H9 (cell line): ENCODE results near the gene KCNH4. TPM values are rescaled to one million over a fixed set of nuclear protein-coding genes. Genes with fewer than 3 reads are reported as not detected.

Experiments used
- DNase-seq: peaks from one replicate; pipeline ENCODE4 v3.0.0-alpha.2; 2017
- H2AFZ ChIP-seq: one replicate; pipeline ENCODE4 v1.6.1; 2013; ENCODE audit warnings: mild to moderate bottlenecking, low read length, control low read depth, moderate library complexity
- H2AK5ac ChIP-seq: 2 replicates; pipeline ENCODE4 v1.6.1; 2013; ENCODE audit warnings: low read length, control low read depth, mixed read lengths; ENCODE audit not compliant: insufficient read length
- H2BK120ac ChIP-seq: one replicate; pipeline ENCODE4 v1.6.1; 2013; ENCODE audit warnings: low read depth, mild to moderate bottlenecking, low read length, control low read depth, inconsistent platforms; ENCODE audit not compliant: poor library complexity, severe bottlenecking
- H2BK12ac ChIP-seq: 2 replicates; pipeline ENCODE4 v1.6.1; 2013; ENCODE audit warnings: low read length, control low read depth, mixed read lengths, low read depth; ENCODE audit not compliant: insufficient read length
- H2BK15ac ChIP-seq: 2 replicates; pipeline ENCODE4 v1.6.1; 2013; ENCODE audit warnings: low read depth, low read length, control low read depth
- H2BK20ac ChIP-seq: one replicate; pipeline ENCODE4 v1.6.1; 2013; ENCODE audit warnings: low read depth, mild to moderate bottlenecking, low read length, control low read depth, inconsistent platforms; ENCODE audit not compliant: poor library complexity, severe bottlenecking
- H2BK5ac ChIP-seq: 2 replicates; pipeline ENCODE4 v1.6.1; 2013; ENCODE audit warnings: low read length, control low read depth, mixed read lengths; ENCODE audit not compliant: insufficient read length
- H3K14ac ChIP-seq: 2 replicates; pipeline ENCODE4 v1.6.1; 2013; ENCODE audit warnings: low read length, control low read depth; ENCODE audit not compliant: insufficient read depth
- H3K18ac ChIP-seq: 2 replicates; pipeline ENCODE4 v1.6.1; 2013; ENCODE audit warnings: low read depth, mild to moderate bottlenecking, mixed read lengths, low read length, control low read depth; ENCODE audit not compliant: insufficient read length
- H3K23ac ChIP-seq: 2 replicates; pipeline ENCODE4 v1.6.1; 2013; ENCODE audit warnings: low read length, control low read depth, mixed read lengths, low read depth; ENCODE audit not compliant: insufficient read length
- H3K23me2 ChIP-seq: 2 replicates; pipeline ENCODE4 v1.6.1; 2013; ENCODE audit warnings: low read depth, mild to moderate bottlenecking, mixed read lengths, low read length, control low read depth; ENCODE audit not compliant: insufficient read length, poor library complexity, severe bottlenecking
- H3K27ac ChIP-seq: 2 replicates; pipeline ENCODE4 v1.5.1; 2013; ENCODE audit warnings: low read length, control low read depth, mixed read lengths, low read depth; ENCODE audit not compliant: insufficient read length
- H3K27me3 ChIP-seq: 2 replicates; pipeline ENCODE4 v1.6.1; 2013; ENCODE audit warnings: low read length, control low read depth, inconsistent platforms; ENCODE audit not compliant: insufficient read depth
- H3K4ac ChIP-seq: 2 replicates; pipeline ENCODE4 v1.6.1; 2013; ENCODE audit warnings: low read depth, mild to moderate bottlenecking, control low read depth, inconsistent platforms, low read length, moderate library complexity
- H3K4me1 ChIP-seq: 2 replicates; pipeline ENCODE4 v1.6.1; 2013; ENCODE audit warnings: low read length, control low read depth, inconsistent platforms; ENCODE audit not compliant: insufficient read depth
- H3K4me2 ChIP-seq: 2 replicates; pipeline ENCODE4 v1.6.1; 2013; ENCODE audit warnings: low read length, control low read depth, mixed read lengths; ENCODE audit not compliant: insufficient read length, insufficient read depth
- H3K56ac ChIP-seq: 2 replicates; pipeline ENCODE4 v1.6.1; 2013; ENCODE audit warnings: low read depth, mild to moderate bottlenecking, mixed read lengths, low read length, control low read depth; ENCODE audit not compliant: insufficient read length
- H3K79me1 ChIP-seq: 2 replicates; pipeline ENCODE4 v1.6.1; 2013; ENCODE audit warnings: low read depth, mild to moderate bottlenecking, moderate library complexity, low read length, control low read depth, inconsistent platforms; ENCODE audit not compliant: insufficient read depth, poor library complexity, severe bottlenecking
- H3K79me2 ChIP-seq: 2 replicates; pipeline ENCODE4 v1.6.1; 2013; ENCODE audit warnings: low read length, control low read depth, inconsistent platforms; ENCODE audit not compliant: insufficient read depth
- H3K9ac ChIP-seq: 2 replicates; pipeline ENCODE4 v1.6.1; 2013; ENCODE audit warnings: low read length, control low read depth, mixed read lengths; ENCODE audit not compliant: insufficient read length; ENCODE audit errors: extremely low read depth
- H3K9me3 ChIP-seq: one replicate; pipeline ENCODE4 v1.6.1; 2013; ENCODE audit warnings: low read depth, low read length, inconsistent platforms; ENCODE audit not compliant: control insufficient read depth
- H3T11ph ChIP-seq: one replicate; pipeline ENCODE4 v1.6.1; 2013; ENCODE audit warnings: mild to moderate bottlenecking, low read length, control low read depth, inconsistent platforms
- H4K20me1 ChIP-seq: one replicate; pipeline ENCODE4 v1.6.1; 2013; ENCODE audit not compliant: control insufficient read depth, insufficient read length, insufficient read depth
- H4K5ac ChIP-seq: 2 replicates; pipeline ENCODE4 v1.6.1; 2013; ENCODE audit warnings: low read depth, mild to moderate bottlenecking, mixed read lengths, low read length, control low read depth; ENCODE audit not compliant: insufficient read length
- H4K8ac ChIP-seq: replicated peaks from 2 replicates; pipeline ENCODE4 v1.6.1; 2013; ENCODE audit warnings: low read length, control low read depth, mixed read lengths, low read depth; ENCODE audit not compliant: insufficient read length
- H4K91ac ChIP-seq: 2 replicates; pipeline ENCODE4 v1.6.1; 2013; ENCODE audit warnings: low read depth, mild to moderate bottlenecking, moderate library complexity, mixed read lengths, low read length, control low read depth; ENCODE audit not compliant: insufficient read length
- H3K27ac Mint-ChIP-seq, 3 experiments: 2 replicates in 2 of 3; 3 replicates in 1 of 3; pipeline ENCODE4 v1.8.0; 2020 to 2021; ENCODE audit warnings: mixed read lengths in 3 of 3, mild to moderate bottlenecking in 1 of 3, moderate library complexity in 1 of 3
- H3K27me3 Mint-ChIP-seq: 2 replicates; pipeline ENCODE4 v1.8.0; 2021; ENCODE audit warnings: low read depth, mild to moderate bottlenecking, moderate library complexity, mixed read lengths
- H3K36me3 Mint-ChIP-seq, 3 experiments: 2 replicates in 2 of 3; 3 replicates in 1 of 3; pipeline ENCODE4 v1.8.0; 2020 to 2021; ENCODE audit warnings: low read depth in 3 of 3, mixed read lengths in 3 of 3; ENCODE audit not compliant: insufficient read depth in 1 of 3
- H3K4me1 Mint-ChIP-seq, 2 experiments: 2 replicates each; pipeline ENCODE4 v1.8.0; 2020; ENCODE audit warnings: mixed read lengths in 2 of 2
- H3K4me3 Mint-ChIP-seq, 2 experiments: 2 replicates in 1 of 2; 3 replicates in 1 of 2; pipeline ENCODE4 v1.8.0; 2020 to 2021; ENCODE audit warnings: mild to moderate bottlenecking in 2 of 2, mixed read lengths in 2 of 2, moderate library complexity in 1 of 2
- H3K9me3 Mint-ChIP-seq, 2 experiments: 2 replicates in 1 of 2; 3 replicates in 1 of 2; pipeline ENCODE4 v1.8.0; 2020; ENCODE audit warnings: mild to moderate bottlenecking in 2 of 2, mixed read lengths in 2 of 2, moderate library complexity in 1 of 2
- WGBS: extraction: QIAGEN DNeasy Blood & Tissue Kit; methylation state at CpG from one replicate; pipeline ENCODE4 v1.1.7; 2013; ENCODE audit warnings: missing lambda C conversion rate, low lambda C conversion rate, mixed read lengths; ENCODE audit not compliant: insufficient read length; ENCODE audit errors: extremely low coverage; 5-methylcytosine and 5-hydroxymethylcytosine counted together
- total RNA-seq: library from RNA; stranded (reverse); gene quantifications from 2 replicates; pipeline ENCODE4 v1.2.1, GENCODE V29; 2021
- TF ChIP-seq, protein P1 (sequence below): fragments of 200-600 bp; sonication (generic); conservative IDR thresholded peaks from 3 replicates; pipeline ENCODE4 v1.8.0; 2021; ENCODE audit warnings: antibody characterized with exemption, mild to moderate bottlenecking

Gene KCNH4
- total RNA-seq, 1 experiment from 2014 or later: not detected

DNA sequence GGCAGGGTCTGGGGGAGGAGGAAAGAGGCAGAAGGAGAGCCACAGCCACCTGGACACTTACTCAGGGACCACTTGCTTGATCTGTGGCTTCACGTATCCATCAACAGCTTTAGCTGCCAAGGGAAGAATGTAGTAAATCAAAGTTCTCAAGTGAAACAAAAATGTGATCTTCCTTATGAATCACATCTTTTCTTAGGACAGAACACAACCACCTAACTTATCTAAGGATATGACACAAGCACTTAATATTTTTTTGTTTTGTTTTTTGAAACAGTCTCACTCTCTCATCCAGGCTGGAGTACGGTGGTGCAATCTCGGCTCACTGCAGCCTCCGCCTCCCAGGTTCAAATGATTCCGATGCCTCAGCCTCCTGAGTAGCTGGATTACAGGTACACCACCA is 21.8 kb upstream of the KCNH4 start:
- H3K9ac ChIP-seq: no peak overlapping the region
- no peaks in the 10 kb centered on the region for H3K79me1 ChIP-seq
- no peaks in the 10 kb centered on the region for H3K4me1 ChIP-seq
- H3K79me2 ChIP-seq: no peaks in the 10 kb centered on the region
- no peak overlapping the region for H3K27ac ChIP-seq
- H2AK5ac ChIP-seq: no peak overlapping the region
- no peak overlapping the region for H2BK12ac ChIP-seq
- WGBS: no CpG with 5 or more reads among the region's 5 CpGs
- H3K9me3 ChIP-seq: no peaks in the 10 kb centered on the region
- no peak overlapping the region for H3K23ac ChIP-seq
- H3K4ac ChIP-seq: no peak overlapping the region
- no peak overlapping the region for H2BK20ac ChIP-seq
- H3K27me3 ChIP-seq: no peaks in the 10 kb centered on the region
- Mint-ChIP-seq H3K27ac (no peak overlapping the region), H3K36me3 (peaks cover 12 to 52% (median 51%) of the 10 kb centered on the region in 3 experiments; a peak in 6 of 7 replicates), H3K4me3 (no peak overlapping the region), H3K9me3 (no peaks in the 10 kb centered on the region), H3K4me1 (peaks cover 0 to 3% of the 10 kb centered on the region in 2 experiments; a peak in 2 of 4 replicates), H3K27me3 (no peaks in the 10 kb centered on the region)
- no peak overlapping the region for H4K8ac ChIP-seq
- no peaks in the 10 kb centered on the region for H4K20me1 ChIP-seq
- TF ChIP-seq, protein P1, sequence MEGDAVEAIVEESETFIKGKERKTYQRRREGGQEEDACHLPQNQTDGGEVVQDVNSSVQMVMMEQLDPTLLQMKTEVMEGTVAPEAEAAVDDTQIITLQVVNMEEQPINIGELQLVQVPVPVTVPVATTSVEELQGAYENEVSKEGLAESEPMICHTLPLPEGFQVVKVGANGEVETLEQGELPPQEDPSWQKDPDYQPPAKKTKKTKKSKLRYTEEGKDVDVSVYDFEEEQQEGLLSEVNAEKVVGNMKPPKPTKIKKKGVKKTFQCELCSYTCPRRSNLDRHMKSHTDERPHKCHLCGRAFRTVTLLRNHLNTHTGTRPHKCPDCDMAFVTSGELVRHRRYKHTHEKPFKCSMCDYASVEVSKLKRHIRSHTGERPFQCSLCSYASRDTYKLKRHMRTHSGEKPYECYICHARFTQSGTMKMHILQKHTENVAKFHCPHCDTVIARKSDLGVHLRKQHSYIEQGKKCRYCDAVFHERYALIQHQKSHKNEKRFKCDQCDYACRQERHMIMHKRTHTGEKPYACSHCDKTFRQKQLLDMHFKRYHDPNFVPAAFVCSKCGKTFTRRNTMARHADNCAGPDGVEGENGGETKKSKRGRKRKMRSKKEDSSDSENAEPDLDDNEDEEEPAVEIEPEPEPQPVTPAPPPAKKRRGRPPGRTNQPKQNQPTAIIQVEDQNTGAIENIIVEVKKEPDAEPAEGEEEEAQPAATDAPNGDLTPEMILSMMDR: no peak
- no peaks in the 10 kb centered on the region for H3K23me2 ChIP-seq
- H2BK15ac ChIP-seq: no peak overlapping the region
- no peak overlapping the region for H2AFZ ChIP-seq
- H2BK5ac ChIP-seq: no peak overlapping the region
- no peak overlapping the region for H3K18ac ChIP-seq
- no peak overlapping the region for H3T11ph ChIP-seq
- DNase-seq: no peak
- H3K56ac ChIP-seq: no peak overlapping the region
- H3K4me2 ChIP-seq: no peak overlapping the region
- no peak overlapping the region for H2BK120ac ChIP-seq
- H3K14ac ChIP-seq: no peak overlapping the region
- no peak overlapping the region for H4K91ac ChIP-seq
- no peak overlapping the region for H4K5ac ChIP-seq
